WTC11 (cell line): Measurements from ENCODE around the gene CD244. TPM values are rescaled to one million over a fixed set of nuclear protein-coding genes. Genes with fewer than 3 reads are reported as not detected.

Experiments used
- ATAC-seq: fragments of 200-7000 bp; cut with Tn5 transposase; 2 replicates; pipeline ENCODE4 v1.10.0; 2021; ENCODE audit warnings: mild to moderate bottlenecking, moderate library complexity
- CTCF ChIA-PET: fragments of 300-600 bp; sonication (Branson Sonifier 250); formaldehyde crosslinking; loops from one replicate; lab custom pipeline; 2021; ENCODE audit warnings: antibody characterized with exemption; lab: Charles Lee
- POLR2A ChIA-PET: fragments of 350-600 bp; sonication (Branson Sonifier 250); formaldehyde crosslinking; loops from one replicate; lab custom pipeline; 2021; ENCODE audit warnings: antibody characterized with exemption; lab: Charles Lee
- DNase-seq: peaks from one replicate; pipeline ENCODE4 v3.0.0; 2021; ENCODE audit warnings: low spot score
- H3K27ac Mint-ChIP-seq: 2 replicates; pipeline ENCODE4 v1.8.0; 2021; ENCODE audit warnings: mixed read lengths
- H3K27me3 Mint-ChIP-seq: 2 replicates; pipeline ENCODE4 v1.8.0; 2021; ENCODE audit warnings: low read depth, mild to moderate bottlenecking, moderate library complexity, mixed read lengths
- H3K36me3 Mint-ChIP-seq: 2 replicates; pipeline ENCODE4 v1.8.0; 2021; ENCODE audit warnings: mixed read lengths
- H3K4me1 Mint-ChIP-seq: 2 replicates; pipeline ENCODE4 v1.8.0; 2022; ENCODE audit warnings: mixed read lengths
- H3K4me3 Mint-ChIP-seq: 2 replicates; pipeline ENCODE4 v1.8.0; 2021; ENCODE audit warnings: mild to moderate bottlenecking, moderate library complexity, mixed read lengths
- H3K9me3 Mint-ChIP-seq: 2 replicates; pipeline ENCODE4 v1.8.0; 2021; ENCODE audit warnings: mixed read lengths
- CBFB ChIP-seq: sonication (generic); formaldehyde crosslinking; IDR thresholded peaks from 2 replicates; pipeline ENCODE4 v1.8.1; 2022; ENCODE audit warnings: mild to moderate bottlenecking, low read depth, missing genetic modification reagents
- CREM ChIP-seq: sonication (generic); formaldehyde crosslinking; IDR thresholded peaks from 2 replicates; pipeline ENCODE4 v1.8.1; 2022; ENCODE audit warnings: mild to moderate bottlenecking, missing genetic modification reagents, moderate library complexity
- E2F1 ChIP-seq: sonication (generic); formaldehyde crosslinking; IDR thresholded peaks from 2 replicates; pipeline ENCODE4 v1.8.0; 2022; ENCODE audit warnings: mild to moderate bottlenecking, missing genetic modification reagents
- FOXJ3 ChIP-seq: sonication (generic); formaldehyde crosslinking; IDR thresholded peaks from 2 replicates; pipeline ENCODE4 v1.9.0; 2021; ENCODE audit warnings: missing genetic modification reagents, mild to moderate bottlenecking, borderline replicate concordance
- FOXP1 ChIP-seq: sonication (generic); formaldehyde crosslinking; IDR thresholded peaks from 2 replicates; pipeline ENCODE4 v1.8.0; 2022; ENCODE audit warnings: missing genetic modification reagents, mild to moderate bottlenecking, moderate library complexity, borderline replicate concordance
- IRF2 ChIP-seq: sonication (generic); formaldehyde crosslinking; IDR thresholded peaks from 2 replicates; pipeline ENCODE4 v1.8.0; 2022; ENCODE audit warnings: low read depth, missing genetic modification reagents, borderline replicate concordance
- NR1H2 ChIP-seq: sonication (generic); formaldehyde crosslinking; IDR thresholded peaks from 2 replicates; pipeline ENCODE4 v1.9.0; 2021; ENCODE audit warnings: mild to moderate bottlenecking, moderate library complexity, missing genetic modification reagents
- RORB ChIP-seq: fragments of 250-450 bp; sonication (Bioruptor Pico); IDR thresholded peaks from 2 replicates; pipeline ENCODE4 v1.9.0; 2021; ENCODE audit warnings: mild to moderate bottlenecking
- TEAD1 ChIP-seq: sonication (generic); formaldehyde crosslinking; IDR thresholded peaks from 2 replicates; pipeline ENCODE4 v1.8.0; 2022; ENCODE audit warnings: mild to moderate bottlenecking, missing genetic modification reagents
- ZNF121 ChIP-seq: sonication (generic); formaldehyde crosslinking; IDR thresholded peaks from 2 replicates; pipeline ENCODE4 v1.8.0; 2023; ENCODE audit warnings: missing genetic modification reagents
- ZNF317 ChIP-seq: sonication (generic); formaldehyde crosslinking; IDR thresholded peaks from 2 replicates; pipeline ENCODE4 v1.8.1; 2023; ENCODE audit warnings: low read depth, mild to moderate bottlenecking, moderate library complexity, missing genetic modification reagents, borderline replicate concordance
- ZNF416 ChIP-seq: fragments of 250-450 bp; sonication (Bioruptor Pico); IDR thresholded peaks from 2 replicates; pipeline ENCODE4 v1.9.0; 2021; ENCODE audit warnings: mild to moderate bottlenecking, inconsistent platforms
- ZSCAN18 ChIP-seq: fragments of 250-450 bp; sonication (Bioruptor Pico); IDR thresholded peaks from 2 replicates; pipeline ENCODE4 v2.1.2; 2022; ENCODE audit warnings: mild to moderate bottlenecking, moderate library complexity
- total RNA-seq: library from RNA; stranded (reverse); gene quantifications from 3 replicates; pipeline ENCODE4 v1.2.3, GENCODE V29; 2021
- TF ChIP-seq, protein P1 (sequence below): sonication (generic); formaldehyde crosslinking; IDR thresholded peaks from 2 replicates; pipeline ENCODE4 v1.8.0; 2022; ENCODE audit warnings: missing genetic modification reagents
- TF ChIP-seq, protein P2 (sequence below): fragments of 250-450 bp; sonication (Bioruptor Pico); IDR thresholded peaks from 2 replicates; pipeline ENCODE4 v1.8.0; 2021; ENCODE audit warnings: mild to moderate bottlenecking

The CD244 gene
- total RNA-seq, 1 experiment from 2014 or later: not detected

DNA sequence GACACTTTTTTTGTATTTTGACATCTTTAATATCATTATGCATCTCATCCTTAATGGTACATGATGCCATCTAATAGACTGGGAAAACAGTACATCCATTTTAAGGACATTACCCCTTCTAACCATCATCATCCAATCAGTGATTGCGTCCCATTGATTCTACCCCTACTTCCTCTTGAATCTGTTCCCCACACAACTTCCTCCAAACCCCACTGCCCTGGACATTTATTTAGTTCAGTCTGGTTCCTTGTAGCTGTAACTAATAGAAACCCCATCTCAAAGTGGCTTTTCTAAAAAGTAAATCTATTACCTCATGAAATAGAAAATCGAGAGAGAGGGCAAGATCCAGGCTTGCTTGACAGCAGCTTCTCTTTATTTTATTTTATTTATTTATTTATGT, 24.4 kb upstream of the CD244 start (continued):
- TF ChIP-seq, protein P1, sequence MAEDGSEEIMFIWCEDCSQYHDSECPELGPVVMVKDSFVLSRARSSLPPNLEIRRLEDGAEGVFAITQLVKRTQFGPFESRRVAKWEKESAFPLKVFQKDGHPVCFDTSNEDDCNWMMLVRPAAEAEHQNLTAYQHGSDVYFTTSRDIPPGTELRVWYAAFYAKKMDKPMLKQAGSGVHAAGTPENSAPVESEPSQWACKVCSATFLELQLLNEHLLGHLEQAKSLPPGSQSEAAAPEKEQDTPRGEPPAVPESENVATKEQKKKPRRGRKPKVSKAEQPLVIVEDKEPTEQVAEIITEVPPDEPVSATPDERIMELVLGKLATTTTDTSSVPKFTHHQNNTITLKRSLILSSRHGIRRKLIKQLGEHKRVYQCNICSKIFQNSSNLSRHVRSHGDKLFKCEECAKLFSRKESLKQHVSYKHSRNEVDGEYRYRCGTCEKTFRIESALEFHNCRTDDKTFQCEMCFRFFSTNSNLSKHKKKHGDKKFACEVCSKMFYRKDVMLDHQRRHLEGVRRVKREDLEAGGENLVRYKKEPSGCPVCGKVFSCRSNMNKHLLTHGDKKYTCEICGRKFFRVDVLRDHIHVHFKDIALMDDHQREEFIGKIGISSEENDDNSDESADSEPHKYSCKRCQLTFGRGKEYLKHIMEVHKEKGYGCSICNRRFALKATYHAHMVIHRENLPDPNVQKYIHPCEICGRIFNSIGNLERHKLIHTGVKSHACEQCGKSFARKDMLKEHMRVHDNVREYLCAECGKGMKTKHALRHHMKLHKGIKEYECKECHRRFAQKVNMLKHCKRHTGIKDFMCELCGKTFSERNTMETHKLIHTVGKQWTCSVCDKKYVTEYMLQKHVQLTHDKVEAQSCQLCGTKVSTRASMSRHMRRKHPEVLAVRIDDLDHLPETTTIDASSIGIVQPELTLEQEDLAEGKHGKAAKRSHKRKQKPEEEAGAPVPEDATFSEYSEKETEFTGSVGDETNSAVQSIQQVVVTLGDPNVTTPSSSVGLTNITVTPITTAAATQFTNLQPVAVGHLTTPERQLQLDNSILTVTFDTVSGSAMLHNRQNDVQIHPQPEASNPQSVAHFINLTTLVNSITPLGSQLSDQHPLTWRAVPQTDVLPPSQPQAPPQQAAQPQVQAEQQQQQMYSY (CRISPR knock-in tag): no peak
- TF ChIP-seq TEAD1 (CRISPR knock-in tag) (no peak), ZNF317 (CRISPR knock-in tag) (no peak), NR1H2 (CRISPR knock-in tag) (no peak), E2F1 (CRISPR knock-in tag) (no peak)

- H3K4me3 Mint-ChIP-seq: no peak within 1 kb of the TSS
- TF ChIP-seq IRF2 (CRISPR knock-in tag) (no peak), ZSCAN18 (CRISPR knock-in tag) (no peak), ZNF121 (CRISPR knock-in tag) (no peak), E2F1 (CRISPR knock-in tag) (no peak), CREM (no peak), FOXP1 (CRISPR knock-in tag) (no peak), CBFB (CRISPR knock-in tag) (no peak), ZNF416 (CRISPR knock-in tag) (no peak), FOXJ3 (CRISPR knock-in tag) (no peak), RORB (CRISPR knock-in tag) (no peak)
- TF ChIP-seq, protein P2, sequence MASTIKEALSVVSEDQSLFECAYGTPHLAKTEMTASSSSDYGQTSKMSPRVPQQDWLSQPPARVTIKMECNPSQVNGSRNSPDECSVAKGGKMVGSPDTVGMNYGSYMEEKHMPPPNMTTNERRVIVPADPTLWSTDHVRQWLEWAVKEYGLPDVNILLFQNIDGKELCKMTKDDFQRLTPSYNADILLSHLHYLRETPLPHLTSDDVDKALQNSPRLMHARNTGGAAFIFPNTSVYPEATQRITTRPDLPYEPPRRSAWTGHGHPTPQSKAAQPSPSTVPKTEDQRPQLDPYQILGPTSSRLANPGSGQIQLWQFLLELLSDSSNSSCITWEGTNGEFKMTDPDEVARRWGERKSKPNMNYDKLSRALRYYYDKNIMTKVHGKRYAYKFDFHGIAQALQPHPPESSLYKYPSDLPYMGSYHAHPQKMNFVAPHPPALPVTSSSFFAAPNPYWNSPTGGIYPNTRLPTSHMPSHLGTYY (CRISPR knock-in tag): no peak
- ChIA-PET CTCF (interaction anchor here (0.9 to 2.3 kb wide), 22 partner anchors 12 to 254 kb away, joined by 3 to 20 read pairs (median 5); partner anchors contain the start of gene ITLN2), POLR2A (no interaction called here)
- ATAC-seq (peak; percentile 24), DNase-seq (no peak)
- H3K4me1 Mint-ChIP-seq: 0 out of 2 replicates have a peak, but pooled peaks cover 2% of the 10 kb centered on the region
- H3K9me3 Mint-ChIP-seq: no peaks in the 10 kb centered on the region
- no peaks in the 10 kb centered on the region for H3K36me3 Mint-ChIP-seq
- no peak within 1 kb of the TSS for H3K27ac Mint-ChIP-seq
- H3K27me3 Mint-ChIP-seq: no peaks in the 10 kb centered on the region; the same call in 1 of the 2 replicates
These were observed 22.4 kb upstream of the CD244 start, which contains the start of gene ITLN1 for GRCh38 chr1:160885042-160885441. Gene ITLN1 (minus strand): TSS chr1:160885180. CDS start chr1:160884877, 303 bp downstream.
